Stimulated activated CD4-positive, alpha-beta T cell treated with anti-CD3 and anti-CD28 coated beads, TNF-alpha, amount 100 ng/mL, for 48 hours (primary cell): ENCODE measurements around the gene APIP.

Experiments used
- DNase-seq, 3 donors: peaks; one replicate each; pipeline ENCODE4 v3.0.0-alpha.2; 2020; ENCODE audit warnings: low read depth in 3 of 3

APIP gene, protein sequence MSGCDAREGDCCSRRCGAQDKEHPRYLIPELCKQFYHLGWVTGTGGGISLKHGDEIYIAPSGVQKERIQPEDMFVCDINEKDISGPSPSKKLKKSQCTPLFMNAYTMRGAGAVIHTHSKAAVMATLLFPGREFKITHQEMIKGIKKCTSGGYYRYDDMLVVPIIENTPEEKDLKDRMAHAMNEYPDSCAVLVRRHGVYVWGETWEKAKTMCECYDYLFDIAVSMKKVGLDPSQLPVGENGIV

GRCh38 chr11:34916015-34916842 is at the start of gene APIP, which contains the start of gene PDHX:
Gene APIP (minus strand): TSS chr11:34916379. CDS start chr11:34916284, 95 bp downstream.
Gene PDHX (plus strand): TSS chr11:34916618. CDS start chr11:34916656, 38 bp downstream.
- peak; percentile 97 to 100 (median 99) for DNase-seq

- DNase-seq = no peak
Observed at GRCh38 chr11:34964610-34965331, 48.6 kb upstream of the APIP start.

DNA sequence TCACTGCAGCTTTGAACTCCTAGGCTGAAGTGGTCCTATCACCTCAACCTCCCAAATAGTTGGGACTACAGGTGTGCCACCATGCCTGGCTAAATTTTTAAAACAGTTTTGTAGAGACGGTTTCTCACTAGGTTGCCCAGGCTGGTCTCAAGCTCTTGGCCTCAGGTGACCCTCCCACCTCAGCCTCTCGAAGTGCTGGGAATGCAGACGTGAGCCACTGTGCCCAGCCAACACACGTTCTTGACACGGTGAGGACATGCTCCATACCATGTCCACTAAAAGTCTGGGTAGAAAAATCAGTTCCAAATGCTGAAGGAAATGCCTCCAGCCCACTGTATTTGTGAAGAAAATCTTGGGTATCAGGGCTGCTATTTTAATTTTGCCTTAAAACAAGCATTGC is 47.2 kb upstream of the APIP start:
- DNase-seq = no peak

DNA sequence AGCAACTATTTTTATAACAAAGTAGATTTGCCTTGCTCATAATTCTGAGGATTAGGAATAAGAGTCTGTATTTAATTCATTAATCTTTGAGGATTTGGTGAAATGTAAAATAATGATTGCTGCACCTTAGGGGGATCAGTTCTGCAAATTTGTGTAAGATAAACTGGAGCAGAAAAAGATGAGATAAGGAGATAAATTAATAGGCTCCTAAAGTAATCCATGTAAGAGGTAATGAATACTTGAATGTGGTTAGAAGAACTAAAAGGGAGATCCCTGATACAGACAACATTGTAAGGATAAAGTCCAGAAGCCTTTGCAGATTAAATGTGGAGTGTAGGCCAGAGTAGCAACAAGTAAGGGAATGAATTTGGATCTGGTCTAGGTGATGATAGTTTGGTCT is 45.9 kb upstream of the APIP start:
- no peak for DNase-seq

GRCh38 chr11:34960277-34960676 is 44.1 kb upstream of the APIP start:
- no peak for DNase-seq

- DNase-seq = no peak
Observed at GRCh38 chr11:34959770-34960169, 43.6 kb upstream of the APIP start.

DNA sequence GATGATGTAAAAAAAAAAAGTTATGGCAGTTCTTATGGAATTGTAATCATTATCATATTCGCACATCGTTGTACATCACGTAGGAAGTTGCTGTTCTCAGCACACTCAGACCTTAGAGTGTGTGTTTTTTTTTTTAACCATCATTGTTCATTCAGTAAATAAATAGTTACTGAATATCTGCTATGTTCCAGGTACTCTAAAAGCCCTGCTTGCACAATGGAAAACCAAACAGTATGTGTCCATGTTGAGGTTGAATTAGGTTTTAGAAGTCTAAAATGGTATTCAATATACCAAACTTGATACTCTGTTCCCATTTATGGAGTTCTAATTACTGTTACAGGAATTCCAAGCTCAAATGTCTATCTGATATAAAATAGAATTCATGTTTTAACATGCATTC is 41.4 kb upstream of the APIP start:
- no peak for DNase-seq

- no peak for DNase-seq
Observed at GRCh38 chr11:34957206-34957605, 41.0 kb upstream of the APIP start.

GRCh38 chr11:34953955-34954354 is 37.8 kb upstream of the APIP start:
- peak in 1 of 3 donors; percentile 0 for DNase-seq

DNA sequence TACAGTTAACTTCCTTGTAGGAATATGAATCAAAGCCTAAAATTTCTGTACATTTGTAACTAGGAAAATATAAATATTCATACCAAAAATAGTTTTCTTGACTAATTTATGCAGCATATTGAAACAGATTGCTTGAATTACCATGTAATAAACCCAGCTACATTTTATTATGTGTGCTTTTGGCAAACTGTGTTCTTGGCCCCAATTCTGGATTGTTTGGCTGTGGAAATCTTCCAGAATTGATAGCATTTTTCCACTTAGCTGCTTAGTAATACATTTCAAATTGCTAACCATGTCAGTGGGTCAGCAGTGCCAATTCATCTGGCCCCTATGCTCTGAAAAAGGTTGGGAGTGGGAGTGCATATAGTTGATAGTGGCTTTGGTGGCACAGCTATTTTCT is 32.5 kb upstream of the APIP start:
- DNase-seq = no peak

GRCh38 chr11:34944692-34945091 is 28.5 kb upstream of the APIP start:
- DNase-seq = no peak

GRCh38 chr11:34941688-34942087 is 25.5 kb upstream of the APIP start:
- no peak for DNase-seq

DNA sequence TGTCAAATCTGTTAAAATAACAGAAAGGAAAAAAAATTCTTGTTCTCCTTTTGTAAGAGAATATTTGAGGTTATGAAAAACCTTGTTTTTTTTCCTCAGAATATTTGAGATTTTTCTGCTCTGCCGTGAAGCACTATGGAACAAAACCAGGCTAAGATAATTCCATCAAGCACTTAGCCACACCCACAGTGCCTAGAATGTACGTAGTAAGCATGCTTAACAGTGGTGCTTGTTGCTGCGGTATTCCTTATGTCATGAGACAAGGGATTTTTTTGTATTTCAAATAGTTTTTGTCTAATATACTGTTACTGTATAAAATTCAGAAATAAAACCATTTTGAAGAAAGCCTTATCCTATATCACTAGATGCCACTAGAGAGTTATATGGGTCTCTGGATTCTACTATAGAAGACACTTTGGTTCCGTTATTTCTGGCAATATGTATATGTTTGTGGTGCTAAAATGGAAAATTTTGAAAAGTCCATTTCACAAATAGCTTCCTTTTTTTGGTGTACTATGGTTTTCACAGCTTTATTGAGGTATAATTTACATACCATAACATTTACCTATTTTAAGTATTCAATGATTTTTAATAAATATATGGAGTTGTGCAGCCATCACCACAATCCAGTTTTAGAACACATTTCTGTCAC is 24.0 kb upstream of the APIP start:
- DNase-seq = no peak

DNA sequence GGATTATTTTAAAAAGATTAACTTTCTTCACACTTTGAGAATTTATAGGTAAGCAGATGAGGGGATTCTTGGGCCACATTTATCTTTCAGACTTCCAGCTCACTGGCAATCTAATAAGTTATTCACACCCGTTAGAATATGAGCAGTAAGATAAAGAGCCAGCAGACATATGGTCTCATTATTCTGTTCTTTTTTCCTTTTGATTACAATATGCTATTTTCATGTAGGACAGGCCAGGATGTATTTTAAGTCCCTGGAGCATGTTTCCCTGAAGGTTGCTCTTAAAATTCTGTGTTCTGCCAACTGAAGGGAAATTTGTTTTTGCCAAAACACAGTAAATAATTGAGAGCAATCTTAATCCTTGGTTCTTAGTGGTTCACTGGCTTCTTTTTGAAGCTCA is 22.4 kb upstream of the APIP start:
- no peak for DNase-seq

DNA sequence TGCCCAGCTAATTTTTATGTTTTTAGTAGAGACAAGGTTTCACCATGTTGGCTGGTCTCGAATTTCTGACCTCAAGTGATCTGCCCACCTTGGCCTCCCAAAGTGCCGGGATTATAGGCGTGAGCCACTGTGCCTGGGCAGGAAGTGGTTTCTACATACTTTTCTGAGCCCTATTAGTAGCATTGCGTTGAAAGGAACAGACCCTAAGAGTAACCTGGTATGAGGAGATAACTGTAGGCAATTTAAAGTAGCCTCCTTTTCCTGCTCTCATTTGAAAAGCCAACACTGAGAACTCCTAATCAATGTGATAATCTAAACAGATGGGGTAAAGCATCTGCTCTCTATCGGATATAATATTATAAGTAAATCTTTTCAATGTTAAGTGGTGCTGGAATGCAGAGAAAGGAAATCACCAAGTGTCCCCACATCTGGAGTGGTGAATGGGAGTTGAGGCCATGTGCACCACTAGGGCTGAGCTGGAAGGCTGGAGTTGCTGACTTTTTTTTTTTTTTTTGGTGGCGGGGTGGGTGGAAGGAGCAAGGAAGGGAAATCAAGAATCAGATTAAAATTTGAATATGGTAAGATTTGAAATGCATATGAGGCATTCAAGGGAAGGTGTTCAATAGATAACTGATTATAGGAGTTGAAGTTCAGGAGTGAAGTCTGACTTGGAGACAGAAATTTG is 20.9 kb upstream of the APIP start:
- no peak for DNase-seq

GRCh38 chr11:34929794-34930763 is 13.9 kb upstream of the APIP start:
- no peak for DNase-seq

DNA sequence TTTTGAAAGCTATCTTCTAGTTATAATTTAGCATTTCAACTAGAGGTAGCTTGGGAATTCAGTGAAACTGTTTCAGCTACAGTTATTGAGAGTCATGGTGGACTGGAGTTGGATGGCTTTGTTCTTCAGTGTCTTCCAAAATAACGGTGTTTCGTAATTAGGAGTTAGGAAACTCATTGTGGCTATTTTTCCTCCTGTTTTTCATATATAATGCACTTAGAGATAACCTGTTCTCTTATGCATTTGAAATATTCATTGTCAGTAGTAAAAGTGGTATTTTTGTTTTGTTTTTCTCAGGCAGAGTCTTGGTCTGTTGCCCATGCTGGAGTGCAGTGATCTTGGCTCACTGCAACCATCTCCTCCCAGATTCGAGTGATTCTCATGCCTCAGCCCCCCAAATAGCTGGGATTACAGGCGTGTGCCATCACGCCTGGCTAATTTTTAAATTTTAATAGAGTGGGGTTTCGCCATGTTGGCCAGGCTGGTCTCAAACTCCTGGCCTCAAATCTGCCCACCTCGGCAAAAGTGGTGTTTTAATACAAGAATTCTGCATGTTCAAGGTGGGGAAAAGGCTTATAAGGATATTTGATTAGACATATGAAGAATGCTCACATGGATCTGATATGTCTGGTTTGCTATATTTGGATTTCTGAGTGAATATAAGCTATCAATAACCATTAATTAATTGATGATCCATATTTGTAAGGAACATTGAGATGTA is 12.9 kb upstream of the APIP start:
- DNase-seq = no peak

DNA sequence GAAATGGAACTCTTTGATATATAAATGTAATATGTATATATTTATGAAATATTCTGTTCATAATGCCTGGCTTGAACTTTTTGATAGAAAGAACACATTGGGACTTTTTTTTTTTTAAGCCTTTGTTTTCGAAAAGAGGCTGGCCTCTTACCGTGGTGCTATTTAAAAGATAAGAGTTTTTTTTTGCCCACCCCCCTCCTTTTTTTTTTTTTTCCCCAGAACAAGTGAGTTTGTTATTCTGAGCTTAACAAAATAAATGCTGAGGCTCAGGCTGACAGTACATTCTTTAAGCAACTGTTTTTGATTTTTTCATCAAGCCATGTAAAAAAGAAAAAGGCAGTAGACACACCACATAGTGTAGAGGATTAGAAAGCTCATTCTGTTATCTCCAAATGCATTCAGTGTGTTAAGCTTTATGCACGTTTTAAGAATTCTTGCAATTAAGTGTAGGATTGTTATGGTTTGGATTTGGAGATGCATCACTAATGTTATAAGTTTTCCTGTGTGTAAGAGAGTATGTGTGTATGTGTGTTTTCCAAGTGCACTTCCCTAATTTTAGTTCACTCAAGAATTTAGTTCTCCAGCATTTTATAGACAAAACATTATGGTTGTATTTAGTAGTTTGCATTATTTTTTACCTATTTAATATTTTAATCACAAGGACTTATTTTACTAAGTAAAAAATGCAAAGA is 12.2 kb upstream of the APIP start:
- no peak for DNase-seq

DNA sequence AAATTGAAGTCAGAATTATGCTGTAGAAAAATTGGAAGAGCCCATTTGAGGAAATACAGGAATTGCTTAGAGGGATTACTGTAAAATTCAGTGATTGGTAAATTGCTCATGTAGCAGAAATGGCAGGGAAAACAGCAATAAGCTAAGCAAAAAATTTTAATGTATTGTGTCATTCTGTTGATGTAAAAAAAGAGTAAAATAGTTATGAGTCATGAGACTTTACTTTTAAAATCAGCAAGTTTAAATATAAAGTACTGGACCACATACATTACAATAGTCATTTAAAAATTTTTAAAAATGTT is 10.6 kb upstream of the APIP start:
- DNase-seq = no peak
